MCF 10A (cell line): ENCODE data around the gene FBXL12. TPM values are rescaled to one million over a fixed set of nuclear protein-coding genes. Genes with fewer than 3 reads are reported as not detected.
A peak's percentile ranks its signal among the peaks of the same experiment; 100 is the strongest.

Experiments
- BruUV-seq: library from RNA; stranded (reverse); fragments of 400-500 nt; replicated peaks from 2 replicates; lab custom pipeline; 2021; lab: Mats Ljungman, UMichigan
- CTCF ChIA-PET: fragments of 300-600 bp; sonication (Branson Sonifier 250); formaldehyde crosslinking; extraction: SDS; loops from one replicate; lab custom pipeline; 2021; ENCODE audit warnings: antibody characterized with exemption, inconsistent platforms; lab: Yijun Ruan, JAX
- POLR2A ChIA-PET: fragments of 300-600, 350-650 bp; sonication (Branson Sonifier 250); formaldehyde crosslinking; extraction: SDS; loops from one replicate; lab custom pipeline; 2020; ENCODE audit warnings: antibody characterized with exemption, inconsistent platforms; lab: Yijun Ruan, JAX
- DNase-seq: peaks from one replicate; pipeline ENCODE4 v3.0.0-alpha.2; 2018; ENCODE audit not compliant: unreplicated experiment
- H3K27ac Mint-ChIP-seq: one replicate; pipeline ENCODE4 v1.8.0; 2022; ENCODE audit warnings: mild to moderate bottlenecking, low read depth, mixed read lengths; ENCODE audit not compliant: unreplicated experiment
- H3K27me3 Mint-ChIP-seq: one replicate; pipeline ENCODE4 v1.8.0; 2022; ENCODE audit warnings: mixed read lengths; ENCODE audit not compliant: insufficient read depth, unreplicated experiment
- H3K36me3 Mint-ChIP-seq: one replicate; pipeline ENCODE4 v1.8.0; 2022; ENCODE audit warnings: mild to moderate bottlenecking, moderate library complexity, mixed read lengths; ENCODE audit not compliant: insufficient read depth, unreplicated experiment
- H3K4me1 Mint-ChIP-seq: one replicate; pipeline ENCODE4 v1.8.0; 2022; ENCODE audit warnings: mixed read lengths; ENCODE audit not compliant: insufficient read depth, unreplicated experiment
- H3K4me3 Mint-ChIP-seq: one replicate; pipeline ENCODE4 v1.8.0; 2022; ENCODE audit warnings: mild to moderate bottlenecking, moderate library complexity, mixed read lengths; ENCODE audit not compliant: unreplicated experiment
- H3K9me3 Mint-ChIP-seq: one replicate; pipeline ENCODE4 v1.8.0; 2022; ENCODE audit warnings: mixed read lengths; ENCODE audit not compliant: unreplicated experiment
- CTCF ChIP-seq: fragments of 200-600 bp; IDR thresholded peaks from one replicate; pipeline ENCODE4 v1.8.0; 2022; ENCODE audit warnings: antibody characterized with exemption, mild to moderate bottlenecking; ENCODE audit not compliant: unreplicated experiment
- intact Hi-C: fragments of 100-400 bp; cut with micrococcal nuclease; formaldehyde crosslinking; loops from 2 replicates; pipeline ENCODE4 v1.14.1; 2022
- total RNA-seq: library from RNA; stranded (reverse); gene quantifications from 2 replicates; pipeline ENCODE4 v1.2.3, GENCODE V29; 2022

The FBXL12 gene
- total RNA-seq, 1 experiment from 2014 or later, result 27.4 TPM

- no peak for DNase-seq
- Mint-ChIP-seq H3K9me3 (no peaks in the 10 kb centered on the region), H3K4me3 (peak overlapping the region; percentile 79), H3K27ac (no peak overlapping the region), H3K36me3 (peaks cover 22% of the 10 kb centered on the region), H3K4me1 (peaks cover 7% of the 10 kb centered on the region), H3K27me3 (no peaks in the 10 kb centered on the region)
- TF ChIP-seq CTCF, result no peak
- BruUV-seq, result no TSS peak
- CTCF ChIA-PET, result interaction anchor here (0.5 to 1.5 kb wide), 3 partner anchors 13 to 745 kb away, joined by 3 to 5 read pairs (median 3); no protein-coding TSS in a partner anchor
- intact Hi-C loops, result no loop called here
- POLR2A ChIA-PET, result interaction anchor here (1.2 kb wide), 1 partner anchor 11 kb away, joined by 3 read pairs; no protein-coding TSS in a partner anchor
These were observed 15.4 kb upstream of the FBXL12 start for GRCh38 chr19:9834307-9834725.

GRCh38 chr19:9828551-9829063 lies 9.7 kb upstream of the FBXL12 start:
- Mint-ChIP-seq H3K4me3 (peak overlapping the region; percentile 90), H3K27ac (peak overlapping the region; percentile 97), H3K27me3 (no peaks in the 10 kb centered on the region), H3K9me3 (no peaks in the 10 kb centered on the region), H3K4me1 (peaks cover 6% of the 10 kb centered on the region), H3K36me3 (peaks cover 20% of the 10 kb centered on the region)
- TSS peak; percentile 52 for BruUV-seq
- intact Hi-C loops, result no loop called here
- CTCF ChIA-PET, result interaction anchor here (0.5 to 1.1 kb wide), 4 partner anchors 19 to 695 kb away, joined by 3 to 5 read pairs (median 4); no protein-coding TSS in a partner anchor
- no peak for TF ChIP-seq CTCF
- no peak for DNase-seq
- POLR2A ChIA-PET, result interaction anchor here (0.9 to 3.3 kb wide), 9 partner anchors 9 to 551 kb away, joined by 4 to 33 read pairs (median 11); partner anchors contain the start of genes FBXL12, ZNF121, ZNF561 and ZNF846

- TSS peak; percentile 71 for BruUV-seq
- H3K27me3 Mint-ChIP-seq, result no peaks in the 10 kb centered on the region
- intact Hi-C loops, result no loop called here
- POLR2A ChIA-PET, result interaction anchor here (0.5 to 3.3 kb wide), 26 partner anchors 9 to 1383 kb away, joined by 3 to 33 read pairs (median 4); partner anchors contain the start of genes FBXL12, HNRNPM, ZNF121 and ZNF266
- peak within 1 kb of the TSS; percentile 97 for H3K27ac Mint-ChIP-seq
- CTCF ChIA-PET, result interaction anchor here (0.6 to 1.2 kb wide), 8 partner anchors 8 to 1435 kb away, joined by 3 to 6 read pairs (median 3); no protein-coding TSS in a partner anchor
- DNase-seq, result peak; percentile 93
- no peak for TF ChIP-seq CTCF
- peaks cover 20% of the 10 kb centered on the region for H3K36me3 Mint-ChIP-seq
- peaks cover 6% of the 10 kb centered on the region for H3K4me1 Mint-ChIP-seq
- H3K4me3 Mint-ChIP-seq, result peak within 1 kb of the TSS; percentile 90
- H3K9me3 Mint-ChIP-seq, result no peaks in the 10 kb centered on the region
These were observed 8.7 kb upstream of the FBXL12 start, which contains the start of gene UBL5 for GRCh38 chr19:9827289-9828238. Gene UBL5 (plus strand): TSS chr19:9827918. CDS start chr19:9828338, 420 bp downstream.
